OCI-LY3 (cell line): ENCODE data around the gene RGS4.

ENCODE experiments used
- CTCF ChIP-seq: fragments of 200-600, 300-600 bp; sonication (generic); IDR thresholded peaks from 2 replicates; pipeline ENCODE4 v1.5.1; 2014; ENCODE audit warnings: antibody characterized with exemption, low read length, low read depth
- EZH2phosphoT487 ChIP-seq: fragments of 200-600 bp; shearing (Covaris generic); IDR thresholded peaks from 2 replicates; pipeline ENCODE4 v1.6.1; 2018; ENCODE audit warnings: antibody characterized with exemption, mixed run types, low read depth

GRCh38 chr1:163083690-163084089, 14.5 kb downstream of the RGS4 start:
- TF ChIP-seq CTCF (no peak), EZH2phosphoT487 (no peak)
